GM12892 (cell line): Measurements from ENCODE around the gene OR13G1.

Source experiments
- POLR2A ChIP-seq: IDR thresholded peaks from 2 replicates; pipeline ENCODE4 v1.6.1; 2011; ENCODE audit warnings: low read depth, low read length, control low read depth
- POLR2AphosphoS5 ChIP-seq: IDR thresholded peaks from 2 replicates; pipeline ENCODE4 v1.6.1; 2011; ENCODE audit warnings: low read depth, low read length, control low read depth

DNA sequence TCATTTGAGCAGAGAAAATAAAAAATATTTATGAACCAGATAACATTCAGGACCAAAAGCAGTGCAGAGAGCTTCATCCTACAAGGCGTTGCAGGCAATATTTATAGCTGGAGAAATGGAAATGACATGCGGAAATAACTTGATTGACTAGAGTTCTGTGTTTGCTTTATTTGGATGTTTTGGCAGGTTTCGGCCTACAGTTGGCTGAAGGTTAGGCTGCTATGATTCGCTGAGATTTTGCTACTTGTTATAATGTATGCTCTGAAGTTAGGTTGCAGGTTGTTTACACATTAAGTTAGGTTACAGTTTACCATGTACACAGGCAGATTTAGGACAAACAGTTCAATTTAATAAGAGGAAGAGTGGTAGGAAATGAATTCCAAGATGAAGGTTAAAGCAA, 632 bp upstream of the OR13G1 start:
- TF ChIP-seq POLR2A (no peak), POLR2AphosphoS5 (no peak)
